ENCODE data around the gene YDJC.

GRCh38 chr22:21672107-21672629 is 42.3 kb upstream of the YDJC start:
- TF ChIP-seq CTCF (IDR thresholded peaks at IDR 0.05) (no peak), POLR2A (IDR thresholded peaks at IDR 0.05) (no peak)
